ENCODE measurements around the gene GRPR. TPM values are rescaled to one million over a fixed set of nuclear protein-coding genes. Genes with fewer than 3 reads are reported as not detected.

GRPR gene
- total and polyA plus RNA-seq, 2 of the 13 experiments (the other 11 are each of a cell fraction or from before 2014, with no cell fraction given) = 0.04 to 0.05 TPM

- POLR2A ChIA-PET = no interaction called here
- H3K27ac ChIP-seq (ENCODE audit: extremely low read length, insufficient read depth, low read length) = no peak overlapping the region
- no peak for ATAC-seq
Observed at GRCh38 chrX:16160729-16161128, 37.4 kb downstream of the GRPR start.

More at GRCh38 chrX:16160729-16161128, 37.4 kb downstream of the GRPR start:
- no peaks in the 10 kb centered on the region for H3K9me3 ChIP-seq (ENCODE audit: low read length)
- FAIRE-seq (no peak), DNase-seq (ENCODE audit: low spot score) (peak; percentile 1)
- intact Hi-C loops (cut with micrococcal nuclease; ENCODE audit: unreplicated experiment) (no loop called here), in situ Hi-C loops (cut with HindIII; ENCODE audit: extremely low pct_ligation_motif_present, low pct_unique_long_range_greater_than_20kb) (no loop called here)
- no peak overlapping the region for H3K4me2 ChIP-seq (ENCODE audit: low read depth, low read length)
- H4K20me1 ChIP-seq (ENCODE audit: insufficient read depth, low read length) = no peaks in the 10 kb centered on the region
- H3K9ac ChIP-seq (ENCODE audit: insufficient read depth, low read depth, low read length) = no peak overlapping the region
- CTCF ChIA-PET (ENCODE audit: low intra/inter-chr PET ratio, low total read pairs) = no interaction called here
- TF ChIP-seq IKZF5 (CRISPR knock-in tag; IDR thresholded peaks at IDR 0.05) (no peak), CENPX (CRISPR knock-in tag; IDR thresholded peaks at IDR 0.05) (no peak), ZBTB38 (CRISPR knock-in tag; IDR thresholded peaks at IDR 0.05) (no peak), THYN1 (CRISPR knock-in tag; IDR thresholded peaks at IDR 0.05; ENCODE audit: borderline replicate concordance, low read depth) (no peak), TRAFD1 (CRISPR knock-in tag; IDR thresholded peaks at IDR 0.05; ENCODE audit: borderline replicate concordance) (no peak), ZNF746 (CRISPR knock-in tag; IDR thresholded peaks at IDR 0.05) (no peak), ZNF543 (CRISPR knock-in tag; IDR thresholded peaks at IDR 0.05) (no peak), ZBTB8A (CRISPR knock-in tag; IDR thresholded peaks at IDR 0.05; ENCODE audit: borderline replicate concordance, low read depth) (no peak), STAG1 (CRISPR knock-in tag; IDR thresholded peaks at IDR 0.05) (no peak), GABPB1 (CRISPR knock-in tag; IDR thresholded peaks at IDR 0.05) (no peak), ZNF577 (CRISPR knock-in tag; IDR thresholded peaks at IDR 0.05; ENCODE audit: borderline replicate concordance, low read depth) (no peak), ZNF776 (CRISPR knock-in tag; IDR thresholded peaks at IDR 0.05) (no peak), FUBP1 (CRISPR knock-in tag; IDR thresholded peaks at IDR 0.05; ENCODE audit: borderline replicate concordance) (no peak), ZBTB25 (CRISPR knock-in tag; IDR thresholded peaks at IDR 0.05) (no peak), SNAI1 (CRISPR knock-in tag; IDR thresholded peaks at IDR 0.05; ENCODE audit: borderline replicate concordance) (no peak)
- no peak overlapping the region for H3K4me3 ChIP-seq (replicated peaks in 1 of 3; ENCODE audit: insufficient read depth in 1 of 3, low read depth in 2 of 3, low read length in 3 of 3)
- no peaks in the 10 kb centered on the region for H3K36me3 ChIP-seq (replicated peaks in 1 of 2; ENCODE audit: control insufficient read depth in 1 of 2, insufficient read depth in 2 of 2, low read length in 2 of 2)
- H3K79me2 ChIP-seq (ENCODE audit: insufficient read depth, low read length) = no peaks in the 10 kb centered on the region
- H3K27me3 ChIP-seq (ENCODE audit: control insufficient read depth in 1 of 2, insufficient read depth in 2 of 2, low read length in 2 of 2) = no peaks in the 10 kb centered on the region
- H2AFZ ChIP-seq (ENCODE audit: low read length) = no peak overlapping the region
- WGBS (ENCODE audit: low lambda C conversion rate) = 0% methylated on average over 3 of the region's 3 CpGs
- BruUV-seq (replicated peaks) = no TSS peak
- H3K4me1 ChIP-seq (ENCODE audit: insufficient read depth, low read length) = no peaks in the 10 kb centered on the region

All from HepG2 (cell line).